Body of pancreas (tissue), 4 donors: ENCODE results near the gene ATP8A2. TPM values are rescaled to one million over a fixed set of nuclear protein-coding genes. Genes with fewer than 3 reads are reported as not detected.

Source experiments
- ATAC-seq: fragments of 150-250 bp; one replicate; pipeline ENCODE4 v1.9.1; 2016
- DNase-seq, 4 donors: peaks; one replicate each; pipeline ENCODE4 v3.0.0-alpha.2; 2019
- H3K27ac ChIP-seq, 4 donors: fragments of 200-600 bp; sonication (generic); 1 replicate in 3 of 4; 2 replicates in 1 of 4; pipeline versions ENCODE4 v1.5.1 to v1.6.1; 2016 to 2019; ENCODE audit warnings: mild to moderate bottlenecking in 1 of 4, mixed read lengths in 1 of 4, moderate library complexity in 1 of 4
- H3K27me3 ChIP-seq, 2 donors: fragments of 200-600 bp; sonication (generic); one replicate each; pipeline ENCODE4 v1.6.0; 2016; ENCODE audit warnings: mild to moderate bottlenecking in 1 of 2
- H3K36me3 ChIP-seq, 2 donors: fragments of 200-600 bp; sonication (generic); replicated peaks in 1 of 2; 2 replicates each; pipeline ENCODE4 v1.5.1; 2016; ENCODE audit warnings: low read depth in 2 of 2; ENCODE audit not compliant: insufficient read depth in 1 of 2
- H3K4me1 ChIP-seq: fragments of 200-600 bp; sonication (generic); one replicate; pipeline ENCODE4 v1.6.0; 2016
- H3K4me3 ChIP-seq, 2 donors: fragments of 200-600 bp; sonication (generic); 1 replicate in 1 of 2; 2 replicates in 1 of 2; pipeline ENCODE4 v1.5.1; 2016 to 2019
- H3K9me3 ChIP-seq, 3 donors: fragments of 200-600 bp; sonication (generic); 1 replicate in 2 of 3; 2 replicates in 1 of 3; pipeline ENCODE4 v1.5.1; 2016
- POLR2A ChIP-seq, 3 donors: fragments of 450-650 bp; IDR thresholded peaks; one replicate each; pipeline ENCODE4 v1.6.1; 2016; ENCODE audit warnings: antibody characterized with exemption in 3 of 3, mild to moderate bottlenecking in 2 of 3
- WGBS, 2 donors: methylation state at CpG; one replicate each; pipeline ENCODE4 v1.1.5; 2017; 5-methylcytosine and 5-hydroxymethylcytosine counted together
- intact Hi-C: fragments of 100-400 bp; cut with DNase I; formaldehyde crosslinking; loops from one replicate; pipeline ENCODE4 v1.15.1; 2023
- total RNA-seq, 2 donors: library from RNA; depleted of rRNA; stranded (reverse); fragments of >200 nt; gene quantifications; one replicate each; pipeline ENCODE4 v1.1.0, GENCODE V29; 2016
- TF ChIP-seq, protein P1 (sequence below), 7 experiments: fragments of 450-650 bp in 4 of 7; fragments of 200-600 bp in 3 of 7; sonication (generic) in 3 of 7; IDR thresholded peaks; one replicate each; pipeline ENCODE4 v1.5.1; 2016 to 2019; ENCODE audit warnings: antibody characterized with exemption in 7 of 7

Gene ATP8A2
- total RNA-seq, 2 donors from 2014 or later = under 0.01 TPM; not detected in 1

DNA sequence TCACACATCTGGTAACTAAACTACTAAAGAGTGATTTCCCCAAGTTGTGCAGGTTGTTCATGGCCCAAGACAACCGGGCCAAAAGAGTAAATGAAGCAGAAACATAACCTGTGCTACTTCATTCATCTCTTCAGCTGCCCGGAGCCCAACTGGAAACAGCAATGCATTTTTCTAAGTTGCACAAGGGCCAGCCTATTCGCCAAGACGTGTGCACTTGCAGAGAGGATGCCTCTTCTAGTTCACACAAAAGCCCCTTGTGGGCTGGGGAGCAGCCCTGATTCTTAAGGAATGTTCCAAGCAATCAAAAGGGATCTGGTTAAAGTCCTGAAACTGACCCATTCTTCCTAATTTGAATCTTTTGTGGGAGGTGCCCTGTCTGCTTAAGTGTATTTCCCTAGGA lies 404.2 kb downstream of the ATP8A2 start:
- ATAC-seq (no peak), DNase-seq (no peak)
- no peaks in the 10 kb centered on the region for H3K9me3 ChIP-seq
- H3K4me1 ChIP-seq = no peaks in the 10 kb centered on the region
- H3K27ac ChIP-seq = no peak overlapping the region
- no peaks in the 10 kb centered on the region for H3K36me3 ChIP-seq
- WGBS, 2 donors = 77 to 84% methylated on average over 4 of the region's 4 CpGs
- intact Hi-C loops = no loop called here
- peaks cover 0 to 4% of the 10 kb centered on the region in 2 donors for H3K27me3 ChIP-seq
- no peak overlapping the region for H3K4me3 ChIP-seq
- TF ChIP-seq, protein P1, sequence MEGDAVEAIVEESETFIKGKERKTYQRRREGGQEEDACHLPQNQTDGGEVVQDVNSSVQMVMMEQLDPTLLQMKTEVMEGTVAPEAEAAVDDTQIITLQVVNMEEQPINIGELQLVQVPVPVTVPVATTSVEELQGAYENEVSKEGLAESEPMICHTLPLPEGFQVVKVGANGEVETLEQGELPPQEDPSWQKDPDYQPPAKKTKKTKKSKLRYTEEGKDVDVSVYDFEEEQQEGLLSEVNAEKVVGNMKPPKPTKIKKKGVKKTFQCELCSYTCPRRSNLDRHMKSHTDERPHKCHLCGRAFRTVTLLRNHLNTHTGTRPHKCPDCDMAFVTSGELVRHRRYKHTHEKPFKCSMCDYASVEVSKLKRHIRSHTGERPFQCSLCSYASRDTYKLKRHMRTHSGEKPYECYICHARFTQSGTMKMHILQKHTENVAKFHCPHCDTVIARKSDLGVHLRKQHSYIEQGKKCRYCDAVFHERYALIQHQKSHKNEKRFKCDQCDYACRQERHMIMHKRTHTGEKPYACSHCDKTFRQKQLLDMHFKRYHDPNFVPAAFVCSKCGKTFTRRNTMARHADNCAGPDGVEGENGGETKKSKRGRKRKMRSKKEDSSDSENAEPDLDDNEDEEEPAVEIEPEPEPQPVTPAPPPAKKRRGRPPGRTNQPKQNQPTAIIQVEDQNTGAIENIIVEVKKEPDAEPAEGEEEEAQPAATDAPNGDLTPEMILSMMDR (IDR thresholded peaks at IDR 0.05) = no peak
- TF ChIP-seq POLR2A (IDR thresholded peaks at IDR 0.05) = no peak

DNA sequence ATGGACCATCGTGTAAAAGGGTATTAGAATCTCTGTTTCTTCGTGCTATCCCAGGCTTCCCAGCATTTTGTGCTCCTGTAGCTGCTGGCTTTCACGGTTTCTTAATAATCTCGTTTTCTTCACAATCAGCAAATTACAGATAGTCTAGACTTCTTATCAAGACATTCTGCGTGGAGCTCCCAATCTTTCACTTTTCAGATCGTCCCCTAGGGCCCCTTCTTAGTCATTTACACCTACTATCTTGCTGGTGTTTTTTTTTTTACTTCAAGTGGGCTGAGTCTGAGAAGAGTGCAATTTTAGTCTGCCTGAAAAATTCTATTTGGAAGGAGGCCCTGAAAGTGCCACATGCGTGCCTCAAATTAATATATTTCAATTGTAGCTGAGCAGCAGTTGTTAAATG lies 404.9 kb downstream of the ATP8A2 start:
- no peak for TF ChIP-seq POLR2A (IDR thresholded peaks at IDR 0.05)
- TF ChIP-seq, protein P1 (IDR thresholded peaks at IDR 0.05) = no peak
- Histone ChIP-seq H3K27ac (no peak overlapping the region), H3K9me3 (no peaks in the 10 kb centered on the region), H3K4me1 (no peaks in the 10 kb centered on the region), H3K4me3 (no peak overlapping the region), H3K27me3 (peaks cover 0 to 4% of the 10 kb centered on the region in 2 donors), H3K36me3 (no peaks in the 10 kb centered on the region)
- 44 to 46% methylated on average over 7 of the region's 7 CpGs for WGBS, 2 donors
- no peak for DNase-seq
- no peak for ATAC-seq
- intact Hi-C loops = no loop called here

DNA sequence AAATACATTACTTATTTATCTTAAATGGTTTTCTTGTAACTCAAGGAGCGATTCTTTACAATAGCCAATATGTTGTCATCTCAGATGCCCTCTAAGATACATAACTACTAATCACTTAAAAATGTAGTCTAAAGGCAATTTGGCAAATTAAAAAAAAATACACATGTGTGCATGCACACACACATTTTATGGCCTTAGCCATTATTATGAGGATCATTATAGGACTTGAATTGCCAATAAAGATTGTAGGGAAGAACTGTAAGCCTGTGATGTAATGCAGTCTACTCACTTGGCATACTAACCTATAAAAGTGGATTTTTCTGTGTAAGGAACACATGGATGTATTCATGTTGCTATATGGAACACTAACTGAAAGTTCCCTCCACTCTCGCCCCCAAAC lies 405.7 kb downstream of the ATP8A2 start:
- DNase-seq (no peak), ATAC-seq (no peak)
- Histone ChIP-seq H3K4me1 (no peaks in the 10 kb centered on the region), H3K27me3 (peaks cover 0 to 4% of the 10 kb centered on the region in 2 donors), H3K9me3 (no peaks in the 10 kb centered on the region), H3K36me3 (no peaks in the 10 kb centered on the region), H3K4me3 (no peak overlapping the region), H3K27ac (no peak overlapping the region)
- intact Hi-C loops = no loop called here
- 66 to 84% methylated on average over 2 of the region's 2 CpGs for WGBS, 2 donors
- no peak for TF ChIP-seq POLR2A (IDR thresholded peaks at IDR 0.05)
- TF ChIP-seq, protein P1 (IDR thresholded peaks at IDR 0.05) = no peak

GRCh38 chr13:25778365-25778764 lies 406.6 kb downstream of the ATP8A2 start:
- intact Hi-C loops = no loop called here
- WGBS, 2 donors = 82 to 83% methylated on average over 7 of the region's 7 CpGs
- no peak overlapping the region for H3K4me3 ChIP-seq

DNA sequence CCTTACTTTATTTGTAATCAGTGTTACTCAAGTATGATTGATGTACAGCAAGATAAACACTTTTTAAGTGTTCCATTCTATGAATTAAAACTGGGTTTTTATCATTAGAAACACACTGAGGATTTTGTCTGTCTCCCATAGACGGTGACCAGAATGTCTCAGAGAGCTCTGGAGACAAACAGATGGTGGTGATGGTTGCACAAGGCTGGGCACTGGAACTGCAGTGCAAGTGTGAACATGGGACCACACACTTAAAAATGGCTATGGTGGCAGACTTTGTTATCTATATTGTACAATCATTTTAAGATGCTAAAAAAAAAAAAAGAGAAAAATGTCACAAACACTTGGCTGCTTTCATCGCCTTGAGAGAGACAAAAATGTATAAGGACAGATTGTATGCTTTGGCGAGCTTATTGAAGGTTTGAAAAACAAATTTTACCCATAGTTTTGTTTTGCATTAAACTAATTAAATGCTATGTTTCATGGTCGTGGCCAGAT lies 407.1 kb downstream of the ATP8A2 start:
- WGBS, 2 donors = 50 to 62% methylated on average over 4 of the region's 4 CpGs
- DNase-seq = no peak
- no peak overlapping the region for H3K4me3 ChIP-seq
- no peaks in the 10 kb centered on the region for H3K4me1 ChIP-seq
- H3K27me3 ChIP-seq = peaks cover 0 to 4% of the 10 kb centered on the region in 2 donors
- H3K36me3 ChIP-seq = no peaks in the 10 kb centered on the region
- intact Hi-C loops = no loop called here
- no peaks in the 10 kb centered on the region for H3K9me3 ChIP-seq
- TF ChIP-seq, protein P1 (IDR thresholded peaks at IDR 0.05) = no peak
- no peak for TF ChIP-seq POLR2A (IDR thresholded peaks at IDR 0.05)
- H3K27ac ChIP-seq = no peak overlapping the region
- no peak for ATAC-seq

More at GRCh38 chr13:25778365-25778764, 406.6 kb downstream of the ATP8A2 start:
- Histone ChIP-seq H3K36me3 (no peaks in the 10 kb centered on the region), H3K27me3 (peaks cover 0 to 4% of the 10 kb centered on the region in 2 donors), H3K9me3 (no peaks in the 10 kb centered on the region), H3K27ac (no peak overlapping the region), H3K4me1 (no peaks in the 10 kb centered on the region)
- no peak for TF ChIP-seq POLR2A (IDR thresholded peaks at IDR 0.05)
- TF ChIP-seq, protein P1 (IDR thresholded peaks at IDR 0.05) = no peak
- DNase-seq (no peak), ATAC-seq (no peak)
